Thoracic aorta (tissue), 2 donors: ENCODE results near the gene NUP58. TPM values are rescaled to one million over a fixed set of nuclear protein-coding genes. Genes with fewer than 3 reads are reported as not detected.

Experiments
- ATAC-seq: fragments of 150-250 bp; one replicate; pipeline ENCODE4 v1.8.0; 2017; ENCODE audit warnings: low read depth; ENCODE audit not compliant: insufficient number of reproducible peaks, low FRiP score
- DNase-seq: peaks from one replicate; pipeline ENCODE4 v3.0.0-alpha.2; 2020; ENCODE audit warnings: low spot score
- H3K27ac ChIP-seq, 2 donors: fragments of 200-600 bp; sonication (generic); 1 replicate in 1 of 2; 2 replicates in 1 of 2; pipeline ENCODE4 v1.5.1; 2016; ENCODE audit warnings: mild to moderate bottlenecking in 2 of 2, moderate library complexity in 2 of 2
- H3K27me3 ChIP-seq: fragments of 200-600 bp; sonication (generic); replicated peaks from 2 replicates; pipeline ENCODE4 v1.6.0; 2016; ENCODE audit warnings: mild to moderate bottlenecking; ENCODE audit not compliant: insufficient read depth
- H3K36me3 ChIP-seq: fragments of 200-600 bp; sonication (generic); one replicate; pipeline ENCODE4 v1.5.1; 2016
- H3K4me1 ChIP-seq, 2 donors: fragments of 200-600 bp; sonication (generic); 1 replicate in 1 of 2; 2 replicates in 1 of 2; pipeline versions ENCODE4 v1.5.1 to v1.6.0; 2016; ENCODE audit warnings: low read depth in 2 of 2, mild to moderate bottlenecking in 1 of 2; ENCODE audit not compliant: control insufficient read depth in 1 of 2
- H3K4me3 ChIP-seq: fragments of 200-600 bp; sonication (generic); 2 replicates; pipeline ENCODE4 v1.5.1; 2016; ENCODE audit warnings: mild to moderate bottlenecking
- H3K9me3 ChIP-seq: fragments of 200-600 bp; sonication (generic); 2 replicates; pipeline ENCODE4 v1.5.1; 2016
- CTCF ChIP-seq: fragments of 200-600 bp; sonication (generic); IDR thresholded peaks from one replicate; pipeline ENCODE4 v1.5.1; 2019; ENCODE audit warnings: antibody characterized with exemption
- total RNA-seq, 2 donors: library from RNA; depleted of rRNA; stranded (reverse); fragments of >200 nt; gene quantifications; one replicate each; pipeline versions ENCODE4 v1.1.0 to v1.2.3, GENCODE V29; 2016

The NUP58 gene
- total RNA-seq, 2 donors from 2014 or later: 43.9 to 65.0 TPM

GRCh38 chr13:25379011-25379410, 77.6 kb downstream of the NUP58 start:
- Histone ChIP-seq H3K27me3 (no peaks in the 10 kb centered on the region), H3K4me3 (no peak overlapping the region), H3K9me3 (no peaks in the 10 kb centered on the region), H3K4me1 (no peaks in the 10 kb centered on the region), H3K36me3 (no peaks in the 10 kb centered on the region), H3K27ac (no peak overlapping the region)
- no peak for TF ChIP-seq CTCF
- no peak for DNase-seq
- no peak for ATAC-seq

- no peak for ATAC-seq
- no peak for TF ChIP-seq CTCF
Measured at GRCh38 chr13:25380082-25380481, 78.7 kb downstream of the NUP58 start.

GRCh38 chr13:25380741-25381324, 79.4 kb downstream of the NUP58 start:
- no peaks in the 10 kb centered on the region for H3K4me1 ChIP-seq
- ATAC-seq (no peak), DNase-seq (no peak)
- H3K27ac ChIP-seq: no peak overlapping the region
- no peak for TF ChIP-seq CTCF
- H3K4me3 ChIP-seq: no peak overlapping the region
- no peaks in the 10 kb centered on the region for H3K27me3 ChIP-seq
- H3K36me3 ChIP-seq: no peaks in the 10 kb centered on the region
- no peaks in the 10 kb centered on the region for H3K9me3 ChIP-seq

More at GRCh38 chr13:25380082-25380481, 78.7 kb downstream of the NUP58 start:
- Histone ChIP-seq H3K27me3 (no peaks in the 10 kb centered on the region), H3K9me3 (no peaks in the 10 kb centered on the region), H3K4me1 (no peaks in the 10 kb centered on the region), H3K36me3 (no peaks in the 10 kb centered on the region), H3K4me3 (no peak overlapping the region), H3K27ac (no peak overlapping the region)
- no peak for DNase-seq

GRCh38 chr13:25384758-25385410, 83.5 kb downstream of the NUP58 start:
- Histone ChIP-seq H3K4me1 (no peaks in the 10 kb centered on the region), H3K9me3 (no peaks in the 10 kb centered on the region), H3K36me3 (no peaks in the 10 kb centered on the region), H3K27me3 (no peaks in the 10 kb centered on the region), H3K27ac (no peak overlapping the region), H3K4me3 (no peak overlapping the region)
- no peak for DNase-seq
- ATAC-seq: no peak
- TF ChIP-seq CTCF: no peak

GRCh38 chr13:25391932-25392331, 90.5 kb downstream of the NUP58 start:
- Histone ChIP-seq H3K27ac (no peak overlapping the region), H3K27me3 (no peaks in the 10 kb centered on the region), H3K9me3 (no peaks in the 10 kb centered on the region), H3K36me3 (no peaks in the 10 kb centered on the region), H3K4me1 (no peaks in the 10 kb centered on the region), H3K4me3 (no peak overlapping the region)
- ATAC-seq (no peak), DNase-seq (no peak)
- TF ChIP-seq CTCF: no peak

Other genes starting within 250 kb of the NUP58 start
- not detected for gene PABPC3, start 205.5 kb upstream of the NUP58 start, total RNA-seq
- not detected for gene AMER2, start 129.3 kb upstream of the NUP58 start, total RNA-seq
- 10 to 100 TPM; 13.8 to 28.9 TPM for gene MTMR6, start 14.1 kb upstream of the NUP58 start, total RNA-seq
- gene ATP8A2, start 70.3 kb downstream of the NUP58 start, total RNA-seq: 1 to 10 TPM in 1 of 2 donors, under 1 TPM in 1; 0.41 to 1.6 TPM